ENCODE results near the gene LBHD2.
"Not testable (repeated sequence)": the region's sequence is repeated elsewhere in the genome, so short reads cannot be mapped to it uniquely, and the experiment has no call there.

The LBHD2 gene

GRCh38 chr14:103107455-103107854 lies 23.4 kb downstream of the LBHD2 start:
- no peak for FAIRE-seq

- no peak for FAIRE-seq
These were observed 24.1 kb downstream of the LBHD2 start for GRCh38 chr14:103107941-103108748.

DNA sequence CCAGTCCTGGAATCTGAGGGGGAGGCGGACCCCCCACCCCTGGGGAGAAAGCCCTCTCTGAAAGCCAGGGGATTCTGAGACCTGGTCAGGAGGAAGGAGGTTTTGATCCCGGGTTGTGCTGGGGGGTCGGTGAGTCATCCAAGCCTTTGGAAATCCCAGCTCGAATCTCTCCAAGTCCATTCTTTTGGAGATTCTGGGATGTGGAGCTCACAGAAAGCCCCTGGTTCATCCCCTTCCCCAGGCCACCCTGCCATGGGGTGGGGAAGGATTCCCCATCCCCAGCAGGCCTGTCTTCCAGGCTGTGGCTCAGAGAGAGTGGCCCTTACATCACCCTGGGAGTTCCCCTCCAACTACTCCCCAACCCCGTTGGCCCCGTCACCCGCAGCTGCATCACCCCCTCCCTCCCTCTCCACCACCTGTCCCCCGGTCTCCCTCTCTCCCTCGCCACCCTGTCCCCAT lies 24.8 kb downstream of the LBHD2 start:
- FAIRE-seq, result no peak

- FAIRE-seq, result no peak
These were observed 25.8 kb downstream of the LBHD2 start for GRCh38 chr14:103109535-103110441.

DNA sequence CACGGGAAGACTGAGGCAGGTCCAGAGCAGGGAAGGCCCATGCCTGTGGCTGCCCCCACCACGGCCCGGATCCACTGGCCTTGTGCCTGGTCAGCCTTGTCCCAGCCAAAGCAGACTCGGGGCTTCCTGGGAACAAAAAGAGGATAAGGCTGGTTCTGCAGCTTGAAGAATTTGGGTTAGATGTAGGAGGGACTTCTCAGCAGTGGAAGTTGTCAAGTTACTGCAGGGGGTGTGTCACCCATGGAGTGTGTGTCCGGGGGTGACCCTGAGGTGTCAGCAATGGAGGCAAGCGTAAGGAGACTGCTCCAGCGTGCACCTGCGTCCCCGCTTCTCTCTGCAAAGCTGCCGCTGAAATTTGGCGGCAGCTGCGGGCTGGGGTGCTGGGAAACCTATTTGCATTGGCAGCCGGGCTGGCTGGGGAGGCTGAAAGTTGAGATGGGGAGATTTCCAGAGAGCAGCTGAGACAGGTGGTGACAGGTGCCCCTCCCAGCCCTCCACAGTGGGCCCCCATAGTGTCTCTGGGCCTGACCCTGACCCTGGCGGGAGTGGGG lies 26.7 kb downstream of the LBHD2 start:
- no peak for FAIRE-seq

DNA sequence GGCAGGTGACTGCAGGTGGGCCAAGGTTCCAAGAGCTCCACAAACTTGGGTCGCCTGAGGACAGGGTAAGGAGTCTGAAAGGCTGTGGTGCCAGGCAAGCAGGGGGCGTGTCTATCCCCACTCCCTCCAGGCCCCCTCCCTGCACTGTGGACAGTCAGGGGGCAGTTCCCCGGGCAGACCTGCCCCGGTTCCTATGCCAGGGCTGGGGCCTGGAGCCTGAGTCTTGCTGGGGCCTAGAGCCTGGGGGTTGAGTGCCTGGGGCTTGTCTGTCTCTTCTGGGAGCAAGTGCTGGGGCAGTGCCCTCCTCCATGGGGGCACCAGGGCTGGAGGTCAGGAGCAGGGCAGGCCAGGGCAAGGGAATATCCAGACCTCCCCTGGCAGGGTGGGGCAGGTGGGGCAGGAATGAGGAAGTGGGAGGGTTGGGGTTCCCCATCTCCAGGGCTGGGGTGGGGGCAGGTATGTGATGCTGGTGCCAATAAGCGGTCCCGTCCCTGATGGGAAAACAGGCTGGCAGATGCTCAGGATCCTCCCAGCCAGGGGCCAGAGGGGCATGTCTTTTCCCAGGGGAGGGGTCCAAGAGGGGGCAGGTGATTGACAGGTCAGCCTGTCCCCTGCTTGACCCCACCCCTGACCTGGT lies 27.3 kb downstream of the LBHD2 start:
- no peak for FAIRE-seq

- no peak for FAIRE-seq
These were observed 28.6 kb downstream of the LBHD2 start for GRCh38 chr14:103112400-103113243.

- no peak for FAIRE-seq
These were observed 29.3 kb downstream of the LBHD2 start for GRCh38 chr14:103113303-103113702.

GRCh38 chr14:103113774-103114173 lies 29.8 kb downstream of the LBHD2 start:
- no peak for FAIRE-seq

GRCh38 chr14:103115086-103115679 lies 31.2 kb downstream of the LBHD2 start:
- not testable (repeated sequence) for FAIRE-seq

DNA sequence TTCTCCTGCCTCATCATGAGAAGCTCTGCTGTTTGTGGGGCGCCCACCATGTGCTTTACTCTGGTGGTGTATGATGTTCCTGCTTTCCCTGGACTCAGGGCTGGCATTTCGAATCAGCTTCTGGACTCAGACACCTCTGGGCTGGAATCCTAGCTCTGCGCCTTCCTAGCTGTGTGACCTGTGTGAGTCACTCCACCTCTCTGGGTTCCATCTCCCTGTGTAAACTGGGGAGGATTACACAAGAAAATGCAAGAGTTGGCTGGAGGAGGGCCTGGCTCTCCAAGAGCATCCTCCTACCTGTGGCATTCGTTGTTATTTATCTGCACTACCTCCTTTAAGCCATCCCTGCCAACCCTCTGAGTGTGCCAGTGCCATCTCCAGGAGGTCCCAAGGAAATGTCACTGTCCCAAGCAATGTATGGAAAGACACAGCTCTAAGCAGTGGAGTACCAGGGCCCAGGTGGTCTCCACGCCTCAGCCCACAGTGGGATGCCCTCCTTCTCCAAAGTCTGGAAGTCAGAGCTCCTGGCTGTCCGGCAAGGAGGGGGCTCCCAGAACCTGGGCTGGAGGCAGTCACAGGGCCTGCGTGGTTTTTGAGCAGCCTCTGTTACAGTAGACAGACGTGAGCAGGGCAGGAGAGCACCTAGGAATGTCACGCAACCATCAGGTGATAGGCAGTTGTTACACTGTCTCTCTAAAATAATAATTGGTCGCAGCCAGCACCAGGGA lies 32.0 kb downstream of the LBHD2 start:
- no peak for FAIRE-seq

- FAIRE-seq, result no peak
These were observed 32.6 kb downstream of the LBHD2 start for GRCh38 chr14:103116636-103117035.

GRCh38 chr14:103117499-103117898 lies 33.5 kb downstream of the LBHD2 start:
- not testable (repeated sequence) for FAIRE-seq

GRCh38 chr14:103118018-103118662 lies 34.1 kb downstream of the LBHD2 start:
- FAIRE-seq, result no peak

DNA sequence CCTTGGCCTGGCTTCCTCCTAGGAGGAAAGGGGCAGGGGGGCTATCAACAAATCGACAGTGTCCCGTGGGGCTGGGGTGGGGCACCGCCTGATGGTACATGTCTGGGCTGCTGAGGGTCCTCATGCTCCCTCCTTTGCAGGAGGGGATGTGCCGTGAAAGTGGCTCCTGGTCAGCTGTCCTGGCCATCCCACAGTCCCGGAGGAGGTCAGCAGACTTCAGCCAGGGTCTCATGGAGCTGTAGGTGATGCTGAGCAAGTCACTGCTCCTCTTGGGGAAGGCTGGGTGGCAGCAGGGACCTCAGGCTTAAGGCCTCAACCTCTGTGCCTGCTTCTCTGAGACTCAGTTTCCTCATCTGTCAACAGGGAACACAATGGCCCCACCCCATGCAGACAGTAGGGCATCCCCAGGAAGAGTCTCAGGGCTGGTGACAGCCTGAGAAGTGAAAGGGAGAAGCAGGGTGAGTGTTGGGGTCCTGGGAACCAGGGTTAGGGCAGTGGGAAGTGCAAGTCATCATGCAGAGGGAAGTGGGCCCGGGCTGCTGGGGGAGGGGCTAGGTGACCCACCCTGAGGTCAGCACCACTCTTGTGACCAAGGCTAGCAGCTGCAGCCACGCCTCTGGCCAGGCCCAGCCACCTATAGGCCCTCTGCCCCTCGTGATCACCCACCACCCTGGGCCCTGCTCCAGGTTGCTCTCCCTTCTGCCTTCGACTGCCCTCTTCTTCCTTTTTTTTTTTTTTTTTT lies 34.8 kb downstream of the LBHD2 start:
- no peak for FAIRE-seq

DNA sequence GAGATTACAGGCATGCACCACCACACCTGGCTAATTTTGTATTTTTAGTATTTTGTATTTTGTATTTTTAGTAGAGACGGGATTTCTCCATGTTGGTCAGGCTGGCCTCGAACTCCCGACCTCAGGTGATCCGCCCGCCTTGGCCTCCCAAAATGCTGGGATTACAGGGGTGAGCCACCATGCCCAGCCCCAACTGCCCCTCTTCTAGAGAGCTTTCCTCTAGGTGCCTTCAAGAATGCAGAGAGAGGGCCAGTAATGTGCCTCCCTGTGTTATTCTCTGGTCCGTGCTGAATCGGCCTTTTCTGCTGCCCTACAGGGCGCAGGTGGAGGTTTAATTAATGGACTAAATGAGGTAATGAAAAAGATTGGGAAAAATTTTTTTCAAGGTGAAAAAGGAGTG lies 35.5 kb downstream of the LBHD2 start:
- FAIRE-seq, result not testable (repeated sequence)

DNA sequence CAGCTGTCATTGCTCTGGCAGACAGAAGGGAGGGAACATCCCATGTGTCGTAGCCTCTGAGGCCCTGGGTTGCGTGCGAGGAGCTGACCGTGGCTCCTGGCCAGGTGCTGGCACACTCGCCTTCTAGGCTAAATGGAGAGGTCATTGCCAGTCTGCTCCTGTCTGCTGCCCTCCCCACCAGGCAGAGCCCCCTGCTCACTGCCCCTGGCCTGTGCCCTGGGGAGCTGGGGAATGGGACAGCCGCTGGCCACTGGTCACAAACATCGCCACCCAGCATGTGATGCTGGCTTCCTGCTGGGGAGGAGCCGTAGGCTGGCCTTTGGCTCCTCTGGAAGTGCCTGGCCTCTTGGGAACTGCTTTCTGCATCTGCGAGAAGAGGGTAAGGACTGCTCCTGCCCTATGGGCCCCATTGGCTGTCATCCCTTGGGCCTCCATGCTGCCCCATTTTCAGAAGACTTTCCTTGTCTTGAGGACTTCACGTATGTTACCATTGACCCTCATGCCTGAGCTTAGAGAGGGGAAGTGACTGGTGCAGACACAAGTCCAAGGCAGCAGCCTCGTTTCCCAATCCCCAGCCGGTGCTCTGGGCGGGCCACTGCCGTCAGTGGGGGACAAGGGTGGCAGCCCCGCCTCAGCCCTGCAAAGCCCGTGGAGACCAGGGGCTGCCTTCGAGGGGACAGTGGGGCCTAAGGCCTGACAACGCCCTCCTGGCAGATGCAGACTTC lies 37.3 kb downstream of the LBHD2 start:
- no peak for FAIRE-seq

- no peak for FAIRE-seq
These were observed 38.0 kb downstream of the LBHD2 start for GRCh38 chr14:103121846-103122584.
